GM18511 (cell line): ENCODE results near the gene BSDC1.

ENCODE experiments used
- ATAC-seq: cut with Tn5 transposase; IDR thresholded peaks from one replicate; pipeline ENCODE4 v1.9.1; 2021; ENCODE audit warnings: mild to moderate bottlenecking, moderate library complexity; ENCODE audit not compliant: unreplicated experiment

BSDC1 gene

GRCh38 chr1:32337855-32338636, 56.2 kb downstream of the BSDC1 start:
- ATAC-seq: no peak

- no peak for ATAC-seq
These were observed 57.1 kb downstream of the BSDC1 start for GRCh38 chr1:32336963-32337675.

- no peak for ATAC-seq
These were observed 57.7 kb downstream of the BSDC1 start for GRCh38 chr1:32336591-32336932.

- no peak for ATAC-seq
These were observed 58.3 kb downstream of the BSDC1 start, which contains the start of gene MARCKSL1 for GRCh38 chr1:32335790-32336590. Gene MARCKSL1 (minus strand): TSS chr1:32336233. CDS start chr1:32336033, 200 bp downstream.

- ATAC-seq: no peak
These were observed 58.8 kb downstream of the BSDC1 start for GRCh38 chr1:32335535-32335789.

- ATAC-seq: no peak
These were observed 59.2 kb downstream of the BSDC1 start for GRCh38 chr1:32334864-32335534.

- no peak for ATAC-seq
These were observed 59.9 kb downstream of the BSDC1 start for GRCh38 chr1:32334274-32334861.

- ATAC-seq: no peak
These were observed 60.8 kb downstream of the BSDC1 start for GRCh38 chr1:32333251-32333963.

- no peak for ATAC-seq
These were observed 61.8 kb downstream of the BSDC1 start for GRCh38 chr1:32332290-32333079.

- ATAC-seq: no peak
These were observed 62.7 kb downstream of the BSDC1 start for GRCh38 chr1:32331549-32331948.

- no peak for ATAC-seq
These were observed 63.6 kb downstream of the BSDC1 start for GRCh38 chr1:32330558-32331151.

GRCh38 chr1:32329931-32330466, 64.2 kb downstream of the BSDC1 start:
- no peak for ATAC-seq

GRCh38 chr1:32327204-32327603, 67.0 kb downstream of the BSDC1 start:
- ATAC-seq: no peak

GRCh38 chr1:32321712-32322291, 72.4 kb downstream of the BSDC1 start:
- no peak for ATAC-seq

- ATAC-seq: no peak
These were observed 75.9 kb downstream of the BSDC1 start for GRCh38 chr1:32318127-32318869.

GRCh38 chr1:32316903-32317277, 77.4 kb downstream of the BSDC1 start:
- ATAC-seq: peak; percentile 39
